22Rv1 (cell line): ENCODE measurements around the gene NEURL1B.

ENCODE experiments used
- CTCF ChIP-seq: fragments of 450-650 bp; IDR thresholded peaks from 2 replicates; pipeline ENCODE4 v1.5.1; 2017; ENCODE audit warnings: mild to moderate bottlenecking
- ZFX ChIP-seq: fragments of 450-650 bp; IDR thresholded peaks from 2 replicates; pipeline ENCODE4 v1.6.1; 2017; ENCODE audit warnings: antibody characterized with exemption, borderline replicate concordance

GRCh38 chr5:172612771-172613170, 28.3 kb upstream of the NEURL1B start:
- TF ChIP-seq CTCF (no peak), ZFX (no peak)
